ENCODE data around the gene POU1F1.
"Not testable (repeated sequence)": the region's sequence is repeated elsewhere in the genome, so short reads cannot be mapped to it uniquely, and the experiment has no call there.

The POU1F1 gene

GRCh38 chr3:87260270-87260669 lies 16.1 kb downstream of the POU1F1 start:
- FAIRE-seq (peak; percentile 51), DNase-seq (ENCODE audit: low spot score) (peak; percentile 30)

- FAIRE-seq: no peak
- DNase-seq (ENCODE audit: low spot score): no peak
Observed at GRCh38 chr3:87250009-87250408, 26.4 kb downstream of the POU1F1 start.

GRCh38 chr3:87248831-87249230 lies 27.6 kb downstream of the POU1F1 start:
- DNase-seq (ENCODE audit: low spot score) (no peak), FAIRE-seq (no peak)

- FAIRE-seq; DNase-seq (ENCODE audit: low spot score): not testable (repeated sequence)
Observed at GRCh38 chr3:87248231-87248630, 28.2 kb downstream of the POU1F1 start.

GRCh38 chr3:87247430-87247773 lies 29.0 kb downstream of the POU1F1 start:
- no peak for DNase-seq (ENCODE audit: low spot score)
- no peak for FAIRE-seq

- no peak for DNase-seq (ENCODE audit: low spot score)
- FAIRE-seq: no peak
Observed at GRCh38 chr3:87246662-87247429, 29.5 kb downstream of the POU1F1 start.

GRCh38 chr3:87236093-87236492 lies 40.3 kb downstream of the POU1F1 start:
- FAIRE-seq (no peak), DNase-seq (ENCODE audit: low spot score) (no peak)

- DNase-seq (ENCODE audit: low spot score) (no peak), FAIRE-seq (no peak)
Observed at GRCh38 chr3:87233805-87234204, 42.6 kb downstream of the POU1F1 start.

GRCh38 chr3:87229113-87229512 lies 47.3 kb downstream of the POU1F1 start:
- DNase-seq (ENCODE audit: low spot score) (no peak), FAIRE-seq (no peak)

GRCh38 chr3:87228316-87228715 lies 48.1 kb downstream of the POU1F1 start:
- FAIRE-seq: no peak

GRCh38 chr3:87227835-87228144 lies 48.6 kb downstream of the POU1F1 start:
- no peak for DNase-seq (ENCODE audit: low spot score)
- FAIRE-seq: no peak

More at GRCh38 chr3:87228316-87228715, 48.1 kb downstream of the POU1F1 start:
- DNase-seq (ENCODE audit: low spot score): no peak

GRCh38 chr3:87227104-87227834 lies 49.1 kb downstream of the POU1F1 start, which contains the start of gene CHMP2B:
Gene CHMP2B (plus strand): TSS chr3:87227309. CDS start chr3:87227523, 214 bp downstream.
- DNase-seq (ENCODE audit: low spot score) (peak; percentile 72), FAIRE-seq (no peak)

- DNase-seq (ENCODE audit: low spot score) (no peak), FAIRE-seq (no peak)
Observed at GRCh38 chr3:87225659-87226058, 50.7 kb downstream of the POU1F1 start.

- FAIRE-seq (no peak), DNase-seq (ENCODE audit: low spot score) (no peak)
Observed at GRCh38 chr3:87219611-87220010, 56.8 kb downstream of the POU1F1 start.

- DNase-seq (ENCODE audit: low spot score) (no peak), FAIRE-seq (no peak)
Observed at GRCh38 chr3:87218560-87218959, 57.8 kb downstream of the POU1F1 start.
